Spleen (tissue), 11 donors: Measurements from ENCODE around the gene UBTFL1. TPM values are rescaled to one million over a fixed set of nuclear protein-coding genes. Genes with fewer than 3 reads are reported as not detected.

Experiments used
- DNase-seq: peaks from one replicate; pipeline ENCODE4 v3.0.0-alpha.2; 2020
- H3K27ac ChIP-seq, 8 donors: fragments of 200-600 bp; sonication (generic) in 7 of 8; 1 replicate in 4 of 8; 2 replicates in 4 of 8; pipeline versions ENCODE4 v1.5.0 to v1.8.0; 2016 to 2021; ENCODE audit warnings: inconsistent platforms in 4 of 8, mild to moderate bottlenecking in 4 of 8, moderate library complexity in 1 of 8
- H3K27me3 ChIP-seq, 7 donors: fragments of 200-600 bp; sonication (generic) in 6 of 7; replicated peaks in 1 of 7; 1 replicate in 4 of 7; 2 replicates in 3 of 7; pipeline versions ENCODE4 v1.5.0 to v1.8.0; 2016 to 2021; ENCODE audit warnings: inconsistent platforms in 3 of 7, mild to moderate bottlenecking in 1 of 7
- H3K36me3 ChIP-seq, 6 donors: fragments of 200-600 bp; sonication (generic) in 5 of 6; 1 replicate in 4 of 6; 2 replicates in 2 of 6; pipeline versions ENCODE4 v1.5.0 to v1.8.0; 2016 to 2021; ENCODE audit warnings: inconsistent platforms in 2 of 6
- H3K4me1 ChIP-seq, 6 donors: fragments of 200-600 bp; sonication (generic) in 5 of 6; 1 replicate in 3 of 6; 2 replicates in 3 of 6; pipeline versions ENCODE4 v1.5.0 to v1.8.0; 2016 to 2021; ENCODE audit warnings: inconsistent platforms in 3 of 6
- H3K4me3 ChIP-seq, 8 donors: fragments of 200-600 bp; sonication (generic) in 7 of 8; 1 replicate in 4 of 8; 2 replicates in 4 of 8; pipeline versions ENCODE4 v1.5.0 to v1.8.0; 2016 to 2021; ENCODE audit warnings: inconsistent platforms in 4 of 8, mild to moderate bottlenecking in 4 of 8, moderate library complexity in 2 of 8
- H3K9me3 ChIP-seq, 8 donors: fragments of 200-600 bp; sonication (generic) in 7 of 8; 1 replicate in 4 of 8; 2 replicates in 4 of 8; pipeline versions ENCODE4 v1.5.0 to v1.8.0; 2016 to 2021; ENCODE audit warnings: inconsistent platforms in 4 of 8
- CTCF ChIP-seq, 11 experiments: fragments of 200-600 bp in 7 of 11; fragments of 450-650 bp in 4 of 11; sonication (generic) in 4 of 11; IDR thresholded peaks in 8 of 11; conservative IDR thresholded peaks in 3 of 11; 1 replicate in 7 of 11; 2 replicates in 4 of 11; pipeline versions ENCODE4 v1.4.0 to v1.8.0; 2016 to 2021; ENCODE audit warnings: antibody characterized with exemption in 11 of 11, inconsistent platforms in 4 of 11, mild to moderate bottlenecking in 1 of 11
- POLR2A ChIP-seq, 3 donors: fragments of 450-650 bp; IDR thresholded peaks; one replicate each; pipeline ENCODE4 v1.5.1; 2017; ENCODE audit warnings: antibody characterized with exemption in 3 of 3, mild to moderate bottlenecking in 1 of 3
- POLR2AphosphoS5 ChIP-seq, 3 donors: sonication (generic); formaldehyde crosslinking; IDR thresholded peaks; one replicate each; pipeline ENCODE4 v1.5.1; 2017; ENCODE audit warnings: antibody characterized with exemption in 3 of 3
- whole genome bisulfite sequencing, 5 donors: extraction: QIAGEN DNeasy Blood & Tissue Kit in 3 of 5; methylation state at CpG; one replicate each; pipeline versions ENCODE4 v1.1.5 to v1.1.7; 2013 to 2018; 5-methylcytosine and 5-hydroxymethylcytosine counted together
- intact Hi-C: fragments of 100-400 bp; cut with DNase I; formaldehyde crosslinking; loops from one replicate; pipeline ENCODE4 v1.15.0; 2023; ENCODE audit warnings: low total_unique reads
- polyA plus RNA-seq, 3 donors: library from polyadenylated mRNA; stranded (reverse); fragments of 200-250 nt; gene quantifications; one replicate each; pipeline ENCODE4 v1.2.1, GENCODE V29; 2013
- total RNA-seq, 7 donors: library from RNA; depleted of rRNA in 3 of 7; stranded (reverse); fragments of >200 nt in 3 of 7; fragmentation: NEBNext Ultra II Directional in 4 of 7; extraction: Animal tissue kit (Norgen Biotek cat#: 25700) in 4 of 7; gene quantifications; one replicate each; pipeline versions ENCODE4 v1.1.0 to v1.2.1, GENCODE V29; 2016 to 2021
- donor health status: healthy with polysubstance abuse.
- donor health status: DM: no; HTN: no; CAD: no; lungs with moderate emphysema.
- donor health status: DM: no; HTN: no; CAD: no.
- donor health status: Bipolar disorder and iron deficiency.
- donor health status: healthy.
- donor health status: DM: no; HTN: no; CAD: no.
- donor health status: DM: yes; HTN: yes; CAD: no.

Gene UBTFL1
- total and polyA plus RNA-seq, 10 donors, result not detected

GRCh38 chr11:90124946-90125345 is 39.2 kb downstream of the UBTFL1 start:
- Histone ChIP-seq H3K27ac (no peak overlapping the region), H3K27me3 (no peaks in the 10 kb centered on the region), H3K36me3 (no peaks in the 10 kb centered on the region), H3K4me1 (no peaks in the 10 kb centered on the region), H3K9me3 (no peaks in the 10 kb centered on the region), H3K4me3 (no peak overlapping the region)
- WGBS, 5 donors, result 67 to 84% (median 81%) methylated on average over 3 of the region's 3 CpGs
- intact Hi-C loops, result no loop called here
- TF ChIP-seq POLR2A (IDR thresholded peaks at IDR 0.05), result no peak
- no peak for TF ChIP-seq CTCF (IDR thresholded peaks at IDR 0.05 in 8 of 11, conservative IDR thresholded peaks at IDR 0.05 in 3 of 11)
- DNase-seq, result no peak

- Histone ChIP-seq H3K4me3 (peak overlapping the region; percentile 12 to 70 (median 44)), H3K27me3 (peaks cover 0 to 22% (median 3%) of the 10 kb centered on the region in 7 donors), H3K4me1 (peaks cover 0 to 26% (median 0%) of the 10 kb centered on the region in 6 donors), H3K36me3 (no peaks in the 10 kb centered on the region), H3K9me3 (no peaks in the 10 kb centered on the region), H3K27ac (peak overlapping the region in 5 of 8 donors; percentile 24 to 61 (median 39))
- no peak for TF ChIP-seq CTCF (IDR thresholded peaks at IDR 0.05 in 8 of 11, conservative IDR thresholded peaks at IDR 0.05 in 3 of 11)
- TF ChIP-seq POLR2A (IDR thresholded peaks at IDR 0.05), result no peak
- TF ChIP-seq POLR2AphosphoS5 (IDR thresholded peaks at IDR 0.05), result no peak
- 35 to 41% (median 41%) methylated on average over 11 of the region's 11 CpGs for WGBS, 5 donors
- DNase-seq, result no peak
- intact Hi-C loops, result no loop called here
Observed at GRCh38 chr11:90133560-90134477, 48.1 kb downstream of the UBTFL1 start.

- WGBS, 5 donors, result 1 to 4% (median 2%) methylated on average over 22 to 25 of the region's 25 CpGs
- peak within 1 kb of the TSS in 6 of 8 donors; percentile 10 to 61 (median 38) for H3K27ac ChIP-seq
- peaks cover 0 to 26% (median 0%) of the 10 kb centered on the region in 6 donors for H3K4me1 ChIP-seq
- no peaks in the 10 kb centered on the region for H3K9me3 ChIP-seq
- H3K27me3 ChIP-seq, result peaks cover 0 to 22% (median 3%) of the 10 kb centered on the region in 7 donors
- TF ChIP-seq POLR2AphosphoS5 (IDR thresholded peaks at IDR 0.05) (peak in 1 of 3 donors; percentile 55), CTCF (IDR thresholded peaks at IDR 0.05 in 8 of 11, conservative IDR thresholded peaks at IDR 0.05 in 3 of 11) (no peak), POLR2A (IDR thresholded peaks at IDR 0.05) (no peak)
- H3K36me3 ChIP-seq, result no peaks in the 10 kb centered on the region
- H3K4me3 ChIP-seq, result peak within 1 kb of the TSS; percentile 12 to 70 (median 44)
- intact Hi-C loops, result no loop called here
- DNase-seq, result peak; percentile 74
Observed at GRCh38 chr11:90134478-90135003, 48.8 kb downstream of the UBTFL1 start, which contains the start of gene NAALAD2. TSS of gene NAALAD2 (plus strand) at chr11:90134663. CDS start at chr11:90134759, 96 bp downstream.

- Histone ChIP-seq H3K9me3 (no peaks in the 10 kb centered on the region), H3K4me3 (peak overlapping the region; percentile 12 to 70 (median 44)), H3K36me3 (no peaks in the 10 kb centered on the region), H3K4me1 (peaks cover 0 to 26% (median 0%) of the 10 kb centered on the region in 6 donors), H3K27me3 (peaks cover 0 to 22% (median 3%) of the 10 kb centered on the region in 7 donors), H3K27ac (peak overlapping the region in 4 of 8 donors; percentile 35 to 61 (median 38))
- TF ChIP-seq CTCF (IDR thresholded peaks at IDR 0.05 in 8 of 11, conservative IDR thresholded peaks at IDR 0.05 in 3 of 11) (no peak), POLR2A (IDR thresholded peaks at IDR 0.05) (no peak), POLR2AphosphoS5 (IDR thresholded peaks at IDR 0.05) (no peak)
- intact Hi-C loops, result no loop called here
- WGBS, 5 donors, result 3 to 7% (median 4%) methylated on average over 5 of the region's 5 CpGs
- DNase-seq, result no peak
Observed at GRCh38 chr11:90135016-90135415, 49.3 kb downstream of the UBTFL1 start.
